ENCODE results near the gene PRR23E. TPM values are rescaled to one million over a fixed set of nuclear protein-coding genes. Genes with fewer than 3 reads are reported as not detected.

Gene PRR23E
- total and polyA plus RNA-seq, 2 experiments from 2014 or later, result not detected

DNA sequence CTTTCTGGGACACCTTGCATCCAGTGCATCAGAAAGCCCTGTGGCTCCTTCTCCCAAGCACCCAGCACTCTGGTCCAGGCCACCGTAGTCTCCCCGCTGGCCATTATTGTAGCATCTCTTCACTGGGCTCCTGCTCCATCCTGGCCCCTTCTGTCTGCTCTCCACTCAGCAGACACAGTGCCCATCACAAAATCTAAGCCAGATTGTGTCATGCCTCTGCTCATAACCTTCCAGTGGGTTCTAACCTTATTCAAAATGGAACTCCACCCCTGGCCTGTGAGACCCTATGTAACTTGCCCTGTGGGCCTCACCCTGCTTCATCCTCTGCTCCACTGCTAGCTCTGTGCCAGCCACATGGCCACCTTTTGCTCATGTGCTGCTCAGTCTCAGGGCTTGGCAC, 31.7 kb upstream of the PRR23E start:
- Mint-ChIP-seq H3K9me3 (no peaks in the 10 kb centered on the region), H3K27ac (no peak overlapping the region), H3K4me3 (no peak overlapping the region), H3K36me3 (ENCODE audit: low read depth) (no peaks in the 10 kb centered on the region), H3K27me3 (ENCODE audit: insufficient read depth, low read depth, poor library complexity) (peaks cover 5% of the 10 kb centered on the region), H3K4me1 (peaks cover 15% of the 10 kb centered on the region)
- no peaks in the 10 kb centered on the region for H3F3A ChIP-seq (replicated peaks; ENCODE audit: low read depth)
- no peaks in the 10 kb centered on the region for H3K36me3 ChIP-seq (ENCODE audit: insufficient read depth)
- no peak overlapping the region for H3K27ac ChIP-seq (ENCODE audit: low read depth)
- no peaks in the 10 kb centered on the region; the same call in 1 of the 2 replicates for H4K20me1 ChIP-seq (replicated peaks; ENCODE audit: insufficient read depth)
- H3K27me3 ChIP-seq (ENCODE audit: insufficient read depth), result no peaks in the 10 kb centered on the region
- H3K4me1 ChIP-seq (ENCODE audit: insufficient read depth), result peaks cover 7% of the 10 kb centered on the region; the same call in 1 of the 2 replicates
- no peak for ATAC-seq
- H3K9me2 ChIP-seq (ENCODE audit: insufficient read depth), result no peaks in the 10 kb centered on the region
- H3K79me2 ChIP-seq (replicated peaks; ENCODE audit: insufficient read depth), result no peaks in the 10 kb centered on the region
- H3K4me2 ChIP-seq, result no peak overlapping the region
- H3K4me3 ChIP-seq, result no peak overlapping the region
- DNase-seq (ENCODE audit: low spot score), result no peak
- H2AFZ ChIP-seq, result no peak overlapping the region
- TF ChIP-seq CREB1 (CRISPR knock-in tag; IDR thresholded peaks at IDR 0.05; ENCODE audit: low read depth) (no peak), ZNF114 (CRISPR knock-in tag; IDR thresholded peaks at IDR 0.05) (no peak), POLR2AphosphoS5 (IDR thresholded peaks at IDR 0.05; ENCODE audit: low read depth) (no peak), NANOG (IDR thresholded peaks at IDR 0.05; ENCODE audit: borderline replicate concordance) (no peak), JUNB (IDR thresholded peaks at IDR 0.05; ENCODE audit: unreplicated experiment) (no peak), EZH2phosphoT487 (IDR thresholded peaks at IDR 0.05; ENCODE audit: unreplicated experiment) (no peak), ZNF331 (CRISPR knock-in tag; IDR thresholded peaks at IDR 0.05; ENCODE audit: low read depth) (no peak), STAT1 (IDR thresholded peaks at IDR 0.05; ENCODE audit: unreplicated experiment) (no peak), EZH2 (IDR thresholded peaks at IDR 0.05; ENCODE audit: low read depth, unreplicated experiment) (no peak)
- TF ChIP-seq, protein P1, sequence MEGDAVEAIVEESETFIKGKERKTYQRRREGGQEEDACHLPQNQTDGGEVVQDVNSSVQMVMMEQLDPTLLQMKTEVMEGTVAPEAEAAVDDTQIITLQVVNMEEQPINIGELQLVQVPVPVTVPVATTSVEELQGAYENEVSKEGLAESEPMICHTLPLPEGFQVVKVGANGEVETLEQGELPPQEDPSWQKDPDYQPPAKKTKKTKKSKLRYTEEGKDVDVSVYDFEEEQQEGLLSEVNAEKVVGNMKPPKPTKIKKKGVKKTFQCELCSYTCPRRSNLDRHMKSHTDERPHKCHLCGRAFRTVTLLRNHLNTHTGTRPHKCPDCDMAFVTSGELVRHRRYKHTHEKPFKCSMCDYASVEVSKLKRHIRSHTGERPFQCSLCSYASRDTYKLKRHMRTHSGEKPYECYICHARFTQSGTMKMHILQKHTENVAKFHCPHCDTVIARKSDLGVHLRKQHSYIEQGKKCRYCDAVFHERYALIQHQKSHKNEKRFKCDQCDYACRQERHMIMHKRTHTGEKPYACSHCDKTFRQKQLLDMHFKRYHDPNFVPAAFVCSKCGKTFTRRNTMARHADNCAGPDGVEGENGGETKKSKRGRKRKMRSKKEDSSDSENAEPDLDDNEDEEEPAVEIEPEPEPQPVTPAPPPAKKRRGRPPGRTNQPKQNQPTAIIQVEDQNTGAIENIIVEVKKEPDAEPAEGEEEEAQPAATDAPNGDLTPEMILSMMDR (conservative IDR thresholded peaks at IDR 0.05; ENCODE audit: low read depth in 2 of 2), result no peak
- TF ChIP-seq, protein P2, sequence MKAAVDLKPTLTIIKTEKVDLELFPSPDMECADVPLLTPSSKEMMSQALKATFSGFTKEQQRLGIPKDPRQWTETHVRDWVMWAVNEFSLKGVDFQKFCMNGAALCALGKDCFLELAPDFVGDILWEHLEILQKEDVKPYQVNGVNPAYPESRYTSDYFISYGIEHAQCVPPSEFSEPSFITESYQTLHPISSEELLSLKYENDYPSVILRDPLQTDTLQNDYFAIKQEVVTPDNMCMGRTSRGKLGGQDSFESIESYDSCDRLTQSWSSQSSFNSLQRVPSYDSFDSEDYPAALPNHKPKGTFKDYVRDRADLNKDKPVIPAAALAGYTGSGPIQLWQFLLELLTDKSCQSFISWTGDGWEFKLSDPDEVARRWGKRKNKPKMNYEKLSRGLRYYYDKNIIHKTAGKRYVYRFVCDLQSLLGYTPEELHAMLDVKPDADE (IDR thresholded peaks at IDR 0.05), result no peak
- TF ChIP-seq, protein P3, sequence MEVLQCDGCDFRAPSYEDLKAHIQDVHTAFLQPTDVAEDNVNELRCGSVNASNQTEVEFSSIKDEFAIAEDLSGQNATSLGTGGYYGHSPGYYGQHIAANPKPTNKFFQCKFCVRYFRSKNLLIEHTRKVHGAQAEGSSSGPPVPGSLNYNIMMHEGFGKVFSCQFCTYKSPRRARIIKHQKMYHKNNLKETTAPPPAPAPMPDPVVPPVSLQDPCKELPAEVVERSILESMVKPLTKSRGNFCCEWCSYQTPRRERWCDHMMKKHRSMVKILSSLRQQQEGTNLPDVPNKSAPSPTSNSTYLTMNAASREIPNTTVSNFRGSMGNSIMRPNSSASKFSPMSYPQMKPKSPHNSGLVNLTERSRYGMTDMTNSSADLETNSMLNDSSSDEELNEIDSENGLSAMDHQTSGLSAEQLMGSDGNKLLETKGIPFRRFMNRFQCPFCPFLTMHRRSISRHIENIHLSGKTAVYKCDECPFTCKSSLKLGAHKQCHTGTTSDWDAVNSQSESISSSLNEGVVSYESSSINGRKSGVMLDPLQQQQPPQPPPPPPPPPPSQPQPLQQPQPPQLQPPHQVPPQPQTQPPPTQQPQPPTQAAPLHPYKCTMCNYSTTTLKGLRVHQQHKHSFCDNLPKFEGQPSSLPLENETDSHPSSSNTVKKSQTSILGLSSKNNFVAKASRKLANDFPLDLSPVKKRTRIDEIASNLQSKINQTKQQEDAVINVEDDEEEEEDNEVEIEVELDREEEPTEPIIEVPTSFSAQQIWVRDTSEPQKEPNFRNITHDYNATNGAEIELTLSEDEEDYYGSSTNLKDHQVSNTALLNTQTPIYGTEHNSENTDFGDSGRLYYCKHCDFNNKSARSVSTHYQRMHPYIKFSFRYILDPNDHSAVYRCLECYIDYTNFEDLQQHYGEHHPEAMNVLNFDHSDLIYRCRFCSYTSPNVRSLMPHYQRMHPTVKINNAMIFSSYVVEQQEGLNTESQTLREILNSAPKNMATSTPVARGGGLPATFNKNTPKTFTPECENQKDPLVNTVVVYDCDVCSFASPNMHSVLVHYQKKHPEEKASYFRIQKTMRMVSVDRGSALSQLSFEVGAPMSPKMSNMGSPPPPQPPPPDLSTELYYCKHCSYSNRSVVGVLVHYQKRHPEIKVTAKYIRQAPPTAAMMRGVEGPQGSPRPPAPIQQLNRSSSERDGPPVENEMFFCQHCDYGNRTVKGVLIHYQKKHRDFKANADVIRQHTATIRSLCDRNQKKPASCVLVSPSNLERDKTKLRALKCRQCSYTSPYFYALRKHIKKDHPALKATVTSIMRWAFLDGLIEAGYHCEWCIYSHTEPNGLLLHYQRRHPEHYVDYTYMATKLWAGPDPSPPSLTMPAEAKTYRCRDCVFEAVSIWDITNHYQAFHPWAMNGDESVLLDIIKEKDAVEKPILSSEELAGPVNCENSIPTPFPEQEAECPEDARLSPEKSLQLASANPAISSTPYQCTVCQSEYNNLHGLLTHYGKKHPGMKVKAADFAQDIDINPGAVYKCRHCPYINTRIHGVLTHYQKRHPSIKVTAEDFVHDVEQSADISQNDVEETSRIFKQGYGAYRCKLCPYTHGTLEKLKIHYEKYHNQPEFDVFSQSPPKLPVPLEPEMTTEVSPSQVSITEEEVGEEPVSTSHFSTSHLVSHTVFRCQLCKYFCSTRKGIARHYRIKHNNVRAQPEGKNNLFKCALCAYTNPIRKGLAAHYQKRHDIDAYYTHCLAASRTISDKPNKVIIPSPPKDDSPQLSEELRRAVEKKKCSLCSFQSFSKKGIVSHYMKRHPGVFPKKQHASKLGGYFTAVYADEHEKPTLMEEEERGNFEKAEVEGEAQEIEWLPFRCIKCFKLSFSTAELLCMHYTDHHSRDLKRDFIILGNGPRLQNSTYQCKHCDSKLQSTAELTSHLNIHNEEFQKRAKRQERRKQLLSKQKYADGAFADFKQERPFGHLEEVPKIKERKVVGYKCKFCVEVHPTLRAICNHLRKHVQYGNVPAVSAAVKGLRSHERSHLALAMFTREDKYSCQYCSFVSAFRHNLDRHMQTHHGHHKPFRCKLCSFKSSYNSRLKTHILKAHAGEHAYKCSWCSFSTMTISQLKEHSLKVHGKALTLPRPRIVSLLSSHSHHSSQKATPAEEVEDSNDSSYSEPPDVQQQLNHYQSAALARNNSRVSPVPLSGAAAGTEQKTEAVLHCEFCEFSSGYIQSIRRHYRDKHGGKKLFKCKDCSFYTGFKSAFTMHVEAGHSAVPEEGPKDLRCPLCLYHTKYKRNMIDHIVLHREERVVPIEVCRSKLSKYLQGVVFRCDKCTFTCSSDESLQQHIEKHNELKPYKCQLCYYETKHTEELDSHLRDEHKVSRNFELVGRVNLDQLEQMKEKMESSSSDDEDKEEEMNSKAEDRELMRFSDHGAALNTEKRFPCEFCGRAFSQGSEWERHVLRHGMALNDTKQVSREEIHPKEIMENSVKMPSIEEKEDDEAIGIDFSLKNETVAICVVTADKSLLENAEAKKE (CRISPR knock-in tag; IDR thresholded peaks at IDR 0.05), result no peak
- TF ChIP-seq, protein P4, sequence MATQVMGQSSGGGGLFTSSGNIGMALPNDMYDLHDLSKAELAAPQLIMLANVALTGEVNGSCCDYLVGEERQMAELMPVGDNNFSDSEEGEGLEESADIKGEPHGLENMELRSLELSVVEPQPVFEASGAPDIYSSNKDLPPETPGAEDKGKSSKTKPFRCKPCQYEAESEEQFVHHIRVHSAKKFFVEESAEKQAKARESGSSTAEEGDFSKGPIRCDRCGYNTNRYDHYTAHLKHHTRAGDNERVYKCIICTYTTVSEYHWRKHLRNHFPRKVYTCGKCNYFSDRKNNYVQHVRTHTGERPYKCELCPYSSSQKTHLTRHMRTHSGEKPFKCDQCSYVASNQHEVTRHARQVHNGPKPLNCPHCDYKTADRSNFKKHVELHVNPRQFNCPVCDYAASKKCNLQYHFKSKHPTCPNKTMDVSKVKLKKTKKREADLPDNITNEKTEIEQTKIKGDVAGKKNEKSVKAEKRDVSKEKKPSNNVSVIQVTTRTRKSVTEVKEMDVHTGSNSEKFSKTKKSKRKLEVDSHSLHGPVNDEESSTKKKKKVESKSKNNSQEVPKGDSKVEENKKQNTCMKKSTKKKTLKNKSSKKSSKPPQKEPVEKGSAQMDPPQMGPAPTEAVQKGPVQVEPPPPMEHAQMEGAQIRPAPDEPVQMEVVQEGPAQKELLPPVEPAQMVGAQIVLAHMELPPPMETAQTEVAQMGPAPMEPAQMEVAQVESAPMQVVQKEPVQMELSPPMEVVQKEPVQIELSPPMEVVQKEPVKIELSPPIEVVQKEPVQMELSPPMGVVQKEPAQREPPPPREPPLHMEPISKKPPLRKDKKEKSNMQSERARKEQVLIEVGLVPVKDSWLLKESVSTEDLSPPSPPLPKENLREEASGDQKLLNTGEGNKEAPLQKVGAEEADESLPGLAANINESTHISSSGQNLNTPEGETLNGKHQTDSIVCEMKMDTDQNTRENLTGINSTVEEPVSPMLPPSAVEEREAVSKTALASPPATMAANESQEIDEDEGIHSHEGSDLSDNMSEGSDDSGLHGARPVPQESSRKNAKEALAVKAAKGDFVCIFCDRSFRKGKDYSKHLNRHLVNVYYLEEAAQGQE (IDR thresholded peaks at IDR 0.05; ENCODE audit: unreplicated experiment), result no peak

Data from GM23338 (cell line).